GM12864 (cell line): ENCODE data around the gene CRYAA.

ENCODE experiments used
- DNase-seq: peaks from one replicate; pipeline ENCODE4 v3.0.0-alpha.2; 2011; ENCODE audit warnings: low read depth
- H3K4me3 ChIP-seq: 2 replicates; pipeline ENCODE4 v1.5.1; 2011; ENCODE audit warnings: mild to moderate bottlenecking, low read depth, low read length, control low read depth
- TF ChIP-seq, protein P1 (sequence below): IDR thresholded peaks from 2 replicates; pipeline ENCODE4 v1.5.1; 2011; ENCODE audit warnings: low read depth, mild to moderate bottlenecking, moderate library complexity, low read length, control low read depth, inconsistent platforms; ENCODE audit errors: missing control alignments

The CRYAA gene

DNA sequence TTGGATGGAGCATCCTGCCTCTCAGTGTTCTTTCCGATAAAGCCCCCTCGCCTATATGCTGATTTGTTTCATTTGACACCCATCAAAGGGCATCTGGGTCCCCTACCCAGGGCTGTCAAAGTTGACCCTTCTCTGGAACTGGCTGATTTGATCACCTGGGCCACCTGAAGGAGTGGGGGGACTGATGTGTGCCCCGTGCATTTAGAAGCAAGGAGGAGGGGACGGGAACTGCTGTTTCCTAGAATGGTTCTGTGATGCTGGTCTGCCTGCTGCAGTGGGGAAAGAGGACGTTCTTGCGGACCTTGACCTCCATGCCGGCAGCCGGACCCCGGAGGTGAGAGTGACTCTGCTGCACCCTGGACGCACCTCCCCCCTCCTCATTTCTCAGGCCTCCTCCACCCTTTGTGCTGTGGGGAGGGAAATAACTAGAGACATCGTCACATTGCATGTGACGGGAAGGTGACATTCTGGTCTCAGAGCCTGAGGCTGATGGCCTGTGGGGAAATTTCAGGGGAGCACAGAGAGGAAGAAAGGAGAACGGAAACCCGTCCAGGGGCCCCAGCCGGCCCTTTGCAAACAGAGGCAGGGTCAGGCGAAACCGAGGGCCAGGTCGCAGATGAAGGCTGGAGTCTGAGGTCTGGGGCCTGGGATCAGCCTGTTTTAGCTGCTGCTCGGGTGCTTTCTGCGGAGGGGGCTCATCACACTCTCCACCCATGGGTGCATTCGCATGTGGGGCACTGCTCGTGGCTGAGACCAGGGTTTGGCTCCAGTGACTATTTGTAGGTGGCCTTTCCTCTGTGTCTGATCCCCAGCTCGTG lies 25.7 kb downstream of the CRYAA start:
- no peak for DNase-seq
- no peak overlapping the region for H3K4me3 ChIP-seq
- TF ChIP-seq, protein P1, sequence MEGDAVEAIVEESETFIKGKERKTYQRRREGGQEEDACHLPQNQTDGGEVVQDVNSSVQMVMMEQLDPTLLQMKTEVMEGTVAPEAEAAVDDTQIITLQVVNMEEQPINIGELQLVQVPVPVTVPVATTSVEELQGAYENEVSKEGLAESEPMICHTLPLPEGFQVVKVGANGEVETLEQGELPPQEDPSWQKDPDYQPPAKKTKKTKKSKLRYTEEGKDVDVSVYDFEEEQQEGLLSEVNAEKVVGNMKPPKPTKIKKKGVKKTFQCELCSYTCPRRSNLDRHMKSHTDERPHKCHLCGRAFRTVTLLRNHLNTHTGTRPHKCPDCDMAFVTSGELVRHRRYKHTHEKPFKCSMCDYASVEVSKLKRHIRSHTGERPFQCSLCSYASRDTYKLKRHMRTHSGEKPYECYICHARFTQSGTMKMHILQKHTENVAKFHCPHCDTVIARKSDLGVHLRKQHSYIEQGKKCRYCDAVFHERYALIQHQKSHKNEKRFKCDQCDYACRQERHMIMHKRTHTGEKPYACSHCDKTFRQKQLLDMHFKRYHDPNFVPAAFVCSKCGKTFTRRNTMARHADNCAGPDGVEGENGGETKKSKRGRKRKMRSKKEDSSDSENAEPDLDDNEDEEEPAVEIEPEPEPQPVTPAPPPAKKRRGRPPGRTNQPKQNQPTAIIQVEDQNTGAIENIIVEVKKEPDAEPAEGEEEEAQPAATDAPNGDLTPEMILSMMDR: no peak

DNA sequence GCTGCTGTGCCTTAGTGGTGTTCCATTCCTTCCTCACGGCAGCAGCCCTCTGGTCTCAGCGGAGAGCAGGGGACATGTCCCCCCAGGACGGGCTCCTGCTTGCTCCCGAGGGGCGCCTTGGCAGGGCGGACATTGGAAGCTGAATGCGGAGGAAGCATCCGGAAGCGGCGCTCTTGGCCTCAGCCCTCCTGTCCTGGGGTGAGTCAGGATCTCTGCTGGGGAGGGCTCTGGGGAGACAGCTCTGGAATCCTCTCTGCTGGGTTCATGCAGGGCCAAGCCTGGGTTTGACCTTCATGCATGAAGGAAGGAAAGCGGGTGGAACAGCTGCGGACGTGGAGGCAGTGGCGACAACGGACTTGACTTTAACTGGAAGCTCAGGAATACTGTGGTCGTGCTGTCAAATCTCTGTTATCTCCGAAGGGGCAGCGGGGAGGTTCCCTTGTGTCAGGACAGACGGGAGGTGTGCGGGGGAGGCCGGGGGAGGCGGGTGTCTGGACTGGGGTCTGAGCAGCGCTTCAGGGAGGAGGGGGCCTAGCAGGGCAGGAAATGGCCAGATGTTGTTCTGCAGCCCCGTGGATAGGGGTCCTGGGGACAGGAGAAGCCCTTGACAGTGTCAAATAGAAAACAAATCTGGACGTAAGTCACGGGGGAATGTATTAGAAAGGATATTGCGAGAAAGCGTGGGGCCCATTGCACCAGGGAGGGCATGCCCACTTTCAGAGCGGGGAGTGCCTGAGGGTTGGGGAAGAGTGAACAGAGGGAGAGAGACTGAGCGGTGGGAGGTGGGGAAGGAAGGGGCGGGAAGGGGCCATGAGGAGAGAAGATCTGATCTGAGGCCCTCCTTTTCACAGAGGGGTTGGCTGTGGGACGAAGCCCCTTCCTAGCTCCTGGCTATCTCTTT lies 26.6 kb downstream of the CRYAA start:
- no peak overlapping the region for H3K4me3 ChIP-seq
- DNase-seq: no peak
- TF ChIP-seq, protein P1: no peak

DNA sequence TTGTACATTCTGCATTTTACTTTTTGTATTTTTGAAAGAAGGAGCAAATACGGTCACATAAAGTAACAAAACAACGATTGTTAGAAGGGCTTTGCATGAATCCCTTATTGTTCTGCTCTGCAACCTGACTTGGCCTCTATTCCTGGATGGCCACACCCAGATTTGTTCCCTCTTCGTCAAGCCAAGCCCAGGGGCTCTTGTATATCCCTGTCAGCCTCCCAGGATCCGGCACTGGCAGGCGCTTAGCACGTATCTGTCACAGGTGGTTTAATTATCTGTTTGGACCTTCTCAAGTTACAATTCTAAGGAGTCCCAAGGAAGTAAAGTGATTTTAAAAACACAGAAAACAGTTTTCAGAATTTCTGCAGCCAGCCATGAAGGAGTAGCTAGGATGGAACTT lies 28.0 kb downstream of the CRYAA start:
- DNase-seq: no peak
- TF ChIP-seq, protein P1: no peak
- H3K4me3 ChIP-seq: no peak overlapping the region

DNA sequence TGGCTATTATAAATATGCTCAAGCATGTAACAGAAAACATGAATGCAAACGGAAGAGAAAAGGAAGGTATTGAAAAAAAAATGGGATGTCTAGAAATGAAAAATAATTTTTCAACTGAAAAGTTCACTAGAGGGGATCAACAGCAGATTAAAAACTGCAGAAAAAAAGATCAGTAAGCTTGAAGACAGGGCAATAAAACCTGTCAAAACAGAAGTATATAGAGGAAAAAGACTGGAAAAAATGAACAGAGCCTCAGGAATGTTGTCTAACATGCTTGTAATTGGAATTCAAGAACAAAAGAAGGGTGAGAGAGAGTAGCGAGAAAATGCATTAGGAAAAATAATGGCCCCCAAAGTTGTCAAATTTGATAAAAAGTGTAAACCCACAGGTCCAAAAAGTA lies 29.6 kb downstream of the CRYAA start:
- TF ChIP-seq, protein P1: no peak
- no peak for DNase-seq
- H3K4me3 ChIP-seq: no peak overlapping the region

DNA sequence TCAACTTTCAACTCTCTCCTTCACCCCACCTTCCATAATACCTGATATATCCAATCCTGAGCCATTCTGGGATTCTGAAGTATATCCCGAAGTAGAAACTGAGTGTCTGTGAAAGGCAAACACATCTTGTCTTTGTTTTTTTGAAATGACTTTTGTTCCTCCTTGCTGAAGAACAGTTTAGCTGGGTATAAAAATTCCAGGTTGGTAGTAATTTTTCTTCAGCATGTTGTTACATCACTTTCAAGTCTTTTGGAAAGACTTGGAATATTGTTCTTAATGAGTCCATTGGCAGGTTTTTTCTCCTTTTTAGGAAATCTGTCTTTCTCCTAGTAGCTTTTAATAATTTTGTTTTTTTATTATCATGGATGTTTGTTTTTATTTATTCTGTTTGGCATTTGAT lies 32.7 kb downstream of the CRYAA start:
- DNase-seq: no peak
- TF ChIP-seq, protein P1: no peak
- H3K4me3 ChIP-seq: no peak overlapping the region

DNA sequence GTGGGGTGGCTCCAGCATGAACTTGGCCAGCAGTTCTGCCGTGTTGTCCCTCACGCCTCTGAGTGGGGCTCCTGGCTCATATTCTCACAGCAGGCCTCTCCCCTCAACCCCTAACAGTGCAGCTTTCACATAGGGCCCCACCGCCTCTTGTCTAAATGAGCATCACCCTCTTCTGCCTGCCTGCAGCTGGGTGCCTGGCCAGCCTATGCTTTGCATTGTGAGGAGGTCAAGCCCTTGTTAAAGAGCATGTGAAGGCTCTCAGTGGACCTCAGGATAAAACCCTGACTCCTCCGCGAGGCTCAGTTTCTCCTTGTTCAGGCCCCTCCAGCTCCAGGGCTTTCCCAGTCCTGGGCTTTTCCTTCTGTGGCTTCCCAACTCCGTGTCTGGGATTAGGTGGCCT lies 34.8 kb downstream of the CRYAA start:
- H3K4me3 ChIP-seq: no peak overlapping the region
- no peak for DNase-seq
- TF ChIP-seq, protein P1: no peak
